ENCODE data around the gene ZNF407.

ZNF407 gene

DNA sequence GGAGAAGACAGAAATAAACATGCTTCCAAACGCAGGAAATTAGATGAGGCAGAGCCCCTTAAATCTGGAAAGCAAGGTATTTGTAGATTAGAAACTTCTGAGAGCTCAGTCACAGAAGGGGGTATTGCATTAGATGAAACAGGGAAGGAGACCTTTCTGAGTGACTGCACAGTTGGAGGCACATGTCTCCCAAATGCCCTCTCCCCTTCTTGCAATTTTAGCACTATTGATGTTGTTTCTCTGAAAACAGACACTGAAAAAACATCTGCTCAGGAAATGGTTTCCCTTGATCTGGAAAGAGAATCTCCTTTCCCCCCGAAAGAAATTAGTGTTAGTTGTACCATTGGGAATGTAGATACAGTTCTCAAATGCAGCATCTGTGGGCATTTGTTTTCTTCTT is 33.5 kb downstream of the ZNF407 start:
- DNase-seq (ENCODE audit: low read depth, low spot score): no peak

DNA sequence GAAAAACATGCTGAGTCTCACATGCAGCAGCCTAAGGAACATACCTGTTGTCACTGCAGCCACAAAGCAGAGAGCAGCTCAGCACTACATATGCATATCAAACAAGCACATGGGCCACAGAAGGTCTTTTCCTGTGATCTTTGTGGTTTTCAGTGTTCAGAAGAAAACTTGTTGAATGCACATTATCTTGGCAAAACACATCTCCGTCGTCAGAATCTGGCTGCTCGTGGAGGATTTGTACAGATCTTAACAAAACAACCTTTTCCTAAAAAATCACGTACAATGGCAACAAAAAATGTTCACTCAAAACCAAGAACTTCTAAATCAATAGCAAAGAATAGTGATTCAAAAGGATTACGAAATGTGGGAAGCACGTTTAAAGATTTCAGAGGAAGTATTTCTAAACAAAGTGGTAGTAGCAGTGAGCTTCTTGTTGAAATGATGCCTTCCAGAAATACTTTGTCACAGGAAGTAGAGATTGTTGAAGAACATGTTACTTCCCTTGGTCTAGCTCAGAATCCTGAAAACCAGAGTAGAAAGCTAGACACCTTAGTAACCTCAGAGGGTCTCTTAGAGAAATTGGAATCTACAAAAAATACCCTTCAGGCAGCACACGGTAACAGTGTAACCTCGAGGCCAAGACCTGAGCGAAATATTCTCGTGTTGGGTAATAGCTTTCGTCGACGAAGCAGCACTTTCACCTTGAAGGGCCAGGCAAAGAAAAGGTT is 34.1 kb downstream of the ZNF407 start:
- no peak for DNase-seq (ENCODE audit: low read depth, low spot score)

GRCh38 chr18:74632351-74632679 is 34.6 kb downstream of the ZNF407 start:
- no peak for DNase-seq (ENCODE audit: low read depth, low spot score)

DNA sequence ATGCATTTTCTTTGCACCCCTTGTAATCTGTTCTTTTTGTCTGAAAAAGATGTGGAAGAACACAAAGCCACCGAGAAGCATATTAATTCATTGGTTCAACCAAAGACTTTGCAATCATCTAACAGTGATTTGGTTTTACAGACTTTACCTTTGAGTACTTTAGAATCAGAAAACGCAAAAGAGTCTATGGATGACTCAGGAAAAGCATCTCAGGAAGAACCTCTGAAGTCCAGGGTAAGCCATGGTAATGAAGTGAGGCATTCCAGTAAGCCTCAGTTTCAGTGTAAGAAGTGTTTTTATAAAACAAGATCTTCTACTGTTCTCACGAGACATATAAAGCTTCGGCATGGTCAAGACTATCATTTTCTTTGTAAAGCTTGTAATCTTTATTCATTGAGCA is 35.2 kb downstream of the ZNF407 start:
- no peak for DNase-seq (ENCODE audit: low read depth, low spot score)

DNA sequence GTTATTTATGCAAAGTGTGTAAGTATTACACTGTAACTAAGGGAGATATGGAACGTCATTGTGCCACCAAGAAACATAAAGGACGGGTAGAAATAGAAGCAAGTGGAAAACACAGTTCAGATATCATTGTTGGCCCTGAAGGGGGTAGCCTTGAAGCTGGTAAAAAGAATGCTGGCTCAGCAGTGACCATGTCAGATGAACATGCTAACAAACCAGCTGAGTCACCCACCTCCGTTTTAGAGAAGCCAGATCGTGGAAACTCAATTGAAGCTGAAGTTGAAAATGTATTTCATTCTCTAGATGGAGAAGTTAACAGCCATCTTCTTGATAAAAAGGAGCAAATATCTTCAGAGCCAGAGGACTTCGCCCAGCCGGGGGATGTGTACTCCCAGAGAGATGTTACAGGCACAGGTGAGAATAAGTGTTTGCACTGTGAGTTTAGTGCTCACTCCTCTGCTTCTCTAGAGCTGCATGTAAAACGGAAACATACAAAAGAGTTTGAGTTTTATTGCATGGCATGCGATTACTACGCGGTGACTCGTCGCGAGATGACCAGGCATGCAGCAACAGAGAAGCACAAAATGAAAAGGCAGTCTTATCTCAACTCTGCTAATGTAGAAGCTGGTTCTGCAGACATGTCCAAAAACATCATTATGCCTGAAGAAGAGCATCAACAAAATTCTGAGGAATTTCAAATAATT is 36.1 kb downstream of the ZNF407 start:
- no peak for DNase-seq (ENCODE audit: low read depth, low spot score)

- DNase-seq (ENCODE audit: low read depth, low spot score): no peak
These were observed 37.7 kb downstream of the ZNF407 start for GRCh38 chr18:74635224-74635975.

- no peak for DNase-seq (ENCODE audit: low read depth, low spot score)
These were observed 39.4 kb downstream of the ZNF407 start for GRCh38 chr18:74637070-74637469.

DNA sequence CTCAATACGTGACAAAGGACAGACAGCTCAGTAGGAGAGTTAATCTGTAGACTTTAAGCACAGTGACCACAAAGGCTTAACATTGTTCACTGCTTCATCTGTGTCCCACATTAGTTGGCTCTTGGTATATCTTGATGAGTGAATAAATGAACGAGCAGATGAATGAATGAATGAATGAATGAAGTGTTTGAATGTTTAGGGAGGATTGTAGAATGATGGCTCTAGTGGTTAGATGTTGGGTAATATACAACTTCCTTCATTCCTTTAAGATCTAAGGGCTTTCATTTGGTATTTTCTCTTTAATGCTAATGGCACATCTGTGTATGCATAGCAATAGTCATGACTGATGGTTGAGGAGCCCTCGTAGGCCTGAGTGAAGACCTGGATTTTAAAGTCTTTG is 40.5 kb downstream of the ZNF407 start:
- no peak for DNase-seq (ENCODE audit: low read depth, low spot score)

- no peak for DNase-seq (ENCODE audit: low read depth, low spot score)
These were observed 47.0 kb downstream of the ZNF407 start for GRCh38 chr18:74644713-74645112.

GRCh38 chr18:74645679-74646078 is 48.0 kb downstream of the ZNF407 start:
- DNase-seq (ENCODE audit: low read depth, low spot score): no peak

GRCh38 chr18:74651327-74652128 is 53.9 kb downstream of the ZNF407 start:
- DNase-seq (ENCODE audit: low read depth, low spot score): no peak

DNA sequence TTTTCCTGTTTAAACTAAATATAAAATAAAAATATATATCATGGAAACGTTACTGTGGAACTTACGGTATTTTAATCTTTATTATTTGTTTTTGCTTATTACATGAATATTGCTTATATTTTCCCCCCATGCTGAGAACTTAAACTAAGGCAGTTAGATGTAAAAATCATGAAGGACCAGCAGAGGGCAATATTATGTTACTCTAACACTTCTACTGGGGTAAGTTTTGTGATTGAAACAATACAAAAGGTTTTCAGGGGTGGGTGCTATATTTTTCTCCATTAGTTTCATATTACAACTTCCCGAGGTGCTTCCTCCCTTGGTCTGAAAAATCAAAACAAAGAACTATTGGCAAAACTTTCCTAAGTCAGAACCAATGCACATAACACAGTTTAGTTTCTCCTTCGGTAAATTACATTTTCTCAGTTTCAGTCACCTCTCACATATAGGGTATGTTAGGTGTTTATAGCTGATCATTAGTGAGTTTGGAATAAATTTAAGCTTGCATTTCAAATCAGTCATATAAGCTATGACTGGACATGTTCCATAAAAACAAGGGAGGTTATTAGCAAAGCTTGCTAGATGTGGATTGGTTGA is 54.8 kb downstream of the ZNF407 start:
- no peak for DNase-seq (ENCODE audit: low read depth, low spot score)

- no peak for DNase-seq (ENCODE audit: low read depth, low spot score)
These were observed 57.0 kb downstream of the ZNF407 start for GRCh38 chr18:74654638-74655037.

DNA sequence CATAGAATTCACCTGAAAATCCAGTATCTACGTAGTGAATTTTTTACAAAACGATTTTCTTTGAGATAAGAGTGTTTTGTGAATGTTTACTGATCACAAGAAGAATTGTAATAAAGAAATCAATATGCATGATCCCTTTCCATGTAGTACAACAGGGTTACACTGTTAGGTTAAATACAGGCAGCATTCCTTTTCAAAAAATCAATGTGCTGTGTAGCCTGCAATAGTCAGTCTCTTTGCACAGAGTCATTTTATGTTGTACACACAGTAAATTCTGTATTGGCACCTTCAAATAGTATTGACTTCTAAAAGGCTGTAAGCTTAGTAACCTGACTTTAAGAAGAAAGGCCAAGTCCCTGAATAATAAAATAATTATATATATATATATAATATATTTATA is 63.3 kb downstream of the ZNF407 start:
- no peak for DNase-seq (ENCODE audit: low read depth, low spot score)

DNA sequence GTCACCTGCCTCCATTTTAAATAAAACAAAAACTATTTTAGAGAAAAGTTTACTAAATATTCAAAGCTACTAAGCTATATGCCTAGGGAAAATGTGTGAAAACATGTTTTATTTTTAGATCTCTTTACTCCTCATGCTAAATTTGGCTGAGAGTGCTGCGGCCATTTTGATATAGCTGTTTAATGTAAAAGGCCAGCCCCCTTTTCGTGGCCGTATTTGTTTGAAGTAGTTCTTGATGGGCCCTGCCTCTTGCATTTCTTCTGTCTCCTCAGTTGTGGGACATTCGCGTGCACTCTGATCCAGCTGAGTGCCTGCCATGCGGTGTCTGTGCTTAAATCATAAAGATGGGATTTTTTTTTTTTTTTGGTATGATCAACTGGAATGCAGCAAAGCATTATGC is 64.0 kb downstream of the ZNF407 start:
- DNase-seq (ENCODE audit: low read depth, low spot score): no peak

DNA sequence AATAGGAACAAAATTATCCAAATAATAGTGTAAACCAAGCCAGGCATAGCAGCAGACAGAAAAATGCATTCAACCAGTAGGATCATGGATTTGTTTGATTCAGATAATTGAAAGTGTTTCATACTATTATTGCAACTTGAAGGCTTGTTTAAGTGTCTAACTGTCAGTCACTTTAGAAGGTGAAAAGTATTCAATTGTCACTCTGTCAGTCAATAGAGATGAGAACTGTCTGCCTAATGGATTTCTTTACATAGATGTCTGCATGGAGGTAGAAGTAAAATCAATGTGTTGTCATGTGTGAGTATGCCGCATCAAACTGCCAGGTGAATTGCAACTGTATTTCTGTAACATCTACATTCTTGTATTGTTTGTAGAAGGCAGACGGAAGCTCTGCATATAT is 65.0 kb downstream of the ZNF407 start:
- DNase-seq (ENCODE audit: low read depth, low spot score): no peak

- DNase-seq (ENCODE audit: low read depth, low spot score): no peak
These were observed 67.7 kb downstream of the ZNF407 start for GRCh38 chr18:74665346-74665745.

- no peak for DNase-seq (ENCODE audit: low read depth, low spot score)
These were observed 68.2 kb downstream of the ZNF407 start for GRCh38 chr18:74665905-74666304.

- DNase-seq (ENCODE audit: low read depth, low spot score): no peak
These were observed 71.6 kb downstream of the ZNF407 start for GRCh38 chr18:74669136-74669798.

DNA sequence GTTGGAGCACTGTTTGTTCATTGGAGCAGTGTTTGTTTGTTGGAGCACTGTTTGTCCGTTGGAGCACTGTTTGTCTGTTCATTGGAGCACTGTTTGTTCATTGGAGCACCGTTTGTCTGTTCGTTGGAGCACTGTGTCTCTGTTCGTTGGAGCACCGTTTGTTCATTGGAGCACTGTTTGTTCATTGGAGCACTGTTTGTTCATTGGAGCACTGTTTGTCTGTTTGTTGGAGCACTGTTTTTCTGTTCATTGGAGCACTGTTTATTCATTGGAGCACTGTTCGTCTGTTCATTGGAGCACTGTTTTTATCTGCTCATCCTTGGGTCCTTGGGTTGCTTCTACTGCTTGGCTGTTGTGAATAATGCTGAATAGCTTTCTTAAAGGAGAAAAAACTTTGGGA is 74.7 kb downstream of the ZNF407 start:
- DNase-seq (ENCODE audit: low read depth, low spot score): no peak

DNA sequence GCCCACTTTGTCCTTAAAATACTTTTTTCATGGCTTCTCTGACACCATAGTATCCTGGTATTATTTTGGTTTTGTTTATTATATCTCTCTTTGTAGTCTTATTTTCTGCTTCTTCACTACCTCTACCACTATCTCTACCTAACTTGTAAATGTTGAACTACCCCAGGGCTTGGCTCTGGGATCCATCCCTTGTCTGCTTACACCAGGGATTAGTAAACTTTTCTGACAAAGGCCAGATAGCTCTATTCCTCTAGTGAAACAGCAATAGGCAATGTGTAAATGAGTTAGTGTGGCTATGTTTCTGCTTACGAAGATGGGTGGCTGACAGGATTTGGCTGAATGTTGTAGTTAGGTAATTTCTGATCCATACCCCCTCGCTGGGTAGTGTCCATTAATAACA is 76.8 kb downstream of the ZNF407 start:
- no peak for DNase-seq (ENCODE audit: low read depth, low spot score)

Measured in smooth muscle cell of the brain vasculature (primary cell).